Heart right ventricle (tissue), 16 donors: Measurements from ENCODE around the gene SH3BP4. TPM values are rescaled to one million over a fixed set of nuclear protein-coding genes. Genes with fewer than 3 reads are reported as not detected.

ENCODE experiments used
- ATAC-seq, 8 donors: fragments of 200-7000 bp; cut with Tn5 transposase; one replicate each; pipeline ENCODE4 v1.9.1; 2020; ENCODE audit warnings: mild to moderate bottlenecking in 8 of 8, moderate library complexity in 8 of 8, moderate number of reproducible peaks in 1 of 8
- DNase-seq, 2 donors: peaks; one replicate each; pipeline ENCODE4 v3.0.0-alpha.2; 2020
- H3K27ac ChIP-seq, 10 donors: fragments of 200-600 bp; sonication (generic) in 2 of 10; one replicate each; pipeline versions ENCODE4 v1.5.0 to v1.8.0; 2020 to 2022; ENCODE audit warnings: mild to moderate bottlenecking in 3 of 10
- H3K27me3 ChIP-seq, 7 donors: fragments of 200-600 bp; one replicate each; pipeline ENCODE4 v1.8.0; 2021 to 2022; ENCODE audit warnings: mild to moderate bottlenecking in 2 of 7
- H3K36me3 ChIP-seq, 9 donors: fragments of 200-600 bp; sonication (generic) in 1 of 9; one replicate each; pipeline versions ENCODE4 v1.5.0 to v1.8.0; 2020 to 2022; ENCODE audit warnings: mild to moderate bottlenecking in 2 of 9
- H3K4me1 ChIP-seq, 9 donors: fragments of 200-600 bp; sonication (generic) in 1 of 9; one replicate each; pipeline versions ENCODE4 v1.5.0 to v1.8.0; 2020 to 2022; ENCODE audit warnings: mild to moderate bottlenecking in 4 of 9
- H3K4me3 ChIP-seq, 10 donors: fragments of 200-600 bp; sonication (generic) in 2 of 10; one replicate each; pipeline versions ENCODE4 v1.5.0 to v1.8.0; 2020 to 2022; ENCODE audit warnings: mild to moderate bottlenecking in 7 of 10, moderate library complexity in 2 of 10
- H3K9me3 ChIP-seq, 11 donors: fragments of 200-600 bp in 10 of 11; sonication (generic) in 2 of 11; one replicate each; pipeline versions ENCODE4 v1.5.0 to v1.8.0; 2013 to 2022; ENCODE audit warnings: mild to moderate bottlenecking in 2 of 11, control low read depth in 1 of 11, moderate library complexity in 1 of 11
- CTCF ChIP-seq, 9 donors: fragments of 200-600 bp; sonication (generic) in 2 of 9; IDR thresholded peaks; one replicate each; pipeline versions ENCODE4 v1.5.0 to v1.8.0; 2021 to 2022; ENCODE audit warnings: antibody characterized with exemption in 9 of 9, mild to moderate bottlenecking in 5 of 9, moderate library complexity in 1 of 9
- WGBS, 2 donors: extraction: QIAGEN DNeasy Blood & Tissue Kit; methylation state at CpG; one replicate each; pipeline ENCODE4 v1.1.7; 2013; ENCODE audit warnings: inconsistent platforms in 1 of 2; 5-methylcytosine and 5-hydroxymethylcytosine counted together
- intact Hi-C, 10 donors: fragments of 100-400 bp; cut with DNase I; formaldehyde crosslinking; loops; one replicate each; pipeline versions ENCODE4 v1.11.1 to v1.14.2; 2022
- polyA plus RNA-seq, 2 donors: library from polyadenylated mRNA; stranded (reverse); fragments of 200-250 nt; gene quantifications; one replicate each; pipeline ENCODE4 v1.2.3, GENCODE V29; 2013
- total RNA-seq, 10 donors: library from RNA; stranded (reverse); fragmentation: NEBNext Ultra II Directional in 3 of 10; extraction: Animal tissue kit (Norgen Biotek cat#: 25700) in 3 of 10; gene quantifications; one replicate each; pipeline versions ENCODE4 v1.2.1 to v1.2.4, GENCODE V29; 2021 to 2023
- donor health status: Arrhythmogenic right ventricular cardiomyopathy.
- donor health status: ischemic (EF 13 %, LVEDD 7.1; RV severe dilation, severe dysfunction).
- donor health status: healthy with polysubstance abuse.
- donor health status: DM: no; HTN: yes; CAD: no.
- donor health status: DM: no; HTN: no; CAD: no.
- donor health status: ischemic (EF 25% LVEDD 6.9; RV normal size, moderate dysfunction).
- donor health status: ischemic (EF 25% LVEDD 5.7; RV mildly dilated, moderate dysfunction).
- donor health status: healthy.
- donor health status: DM: yes; HTN: yes; CAD: no.
- donor health status: Ischemic cardiomyopathy.
- donor health status: ischemic (EF 35%, LVEDD 5.7; RV mildly dilated, moderate dysfunction).
- donor health status: nonischemic (EF 11% LVEDD 7.7; RV severe dilation, severe dysfunction).
- donor health status: DM: yes; HTN: yes; CAD: no.
- donor health status: PGD.
- donor health status: ischemic (EF 29% LVEDD 5.4; RV normal size, mild dysfunction).
- donor health status: nonischemic (EF 23%, LVEDD 6.1; RV moderate dilation, normal function).

Gene SH3BP4
- total and polyA plus RNA-seq, 12 donors = 6.3 to 15.3 (median 10.8) TPM

GRCh38 chr2:235024931-235025773 lies 73.3 kb downstream of the SH3BP4 start:
- Histone ChIP-seq H3K4me1 (peaks cover 4 to 50% (median 35%) of the 10 kb centered on the region in 9 donors), H3K4me3 (peak overlapping the region in 3 of 10 donors; percentile 10 to 17 (median 14)), H3K27ac (peak overlapping the region in 1 of 10 donors; percentile 19), H3K9me3 (no peaks in the 10 kb centered on the region), H3K36me3 (no peaks in the 10 kb centered on the region), H3K27me3 (no peaks in the 10 kb centered on the region)
- no peak for DNase-seq
- intact Hi-C loops = loop anchor here in 1 of 10 donors (10.0 kb wide), 1 partner anchor 70 kb away; the partner anchor contains the start of gene SH3BP4
- no peak for TF ChIP-seq CTCF (IDR thresholded peaks at IDR 0.05)
- peak in 5 of 8 donors; percentile 10 to 55 (median 21) for ATAC-seq
- 43 to 63% methylated on average over 20 of the region's 20 CpGs for WGBS, 2 donors

GRCh38 chr2:235025800-235026536 lies 74.2 kb downstream of the SH3BP4 start:
- TF ChIP-seq CTCF (IDR thresholded peaks at IDR 0.05) = no peak

GRCh38 chr2:235026649-235027557 lies 75.1 kb downstream of the SH3BP4 start:
- 55% methylated on average over 33 of the region's 33 CpGs for WGBS, 2 donors
- peaks cover 4 to 53% (median 30%) of the 10 kb centered on the region in 9 donors for H3K4me1 ChIP-seq
- intact Hi-C loops = loop anchor here in 1 of 10 donors (10.0 kb wide), 1 partner anchor 72 kb away; the partner anchor contains the start of gene SH3BP4

More at GRCh38 chr2:235025800-235026536, 74.2 kb downstream of the SH3BP4 start:
- no peaks in the 10 kb centered on the region for H3K9me3 ChIP-seq
- peaks cover 4 to 53% (median 33%) of the 10 kb centered on the region in 9 donors for H3K4me1 ChIP-seq
- H3K4me3 ChIP-seq = no peak overlapping the region
- no peaks in the 10 kb centered on the region for H3K27me3 ChIP-seq
- H3K27ac ChIP-seq = no peak overlapping the region
- 63 to 73% methylated on average over 11 of the region's 11 CpGs for WGBS, 2 donors
- ATAC-seq = peak in 3 of 8 donors; percentile 10 to 53 (median 28)
- intact Hi-C loops = loop anchor here in 1 of 10 donors (10.0 kb wide), 1 partner anchor 71 kb away; the partner anchor contains the start of gene SH3BP4
- H3K36me3 ChIP-seq = no peaks in the 10 kb centered on the region
- no peak for DNase-seq

More at GRCh38 chr2:235026649-235027557, 75.1 kb downstream of the SH3BP4 start:
- Histone ChIP-seq H3K27me3 (no peaks in the 10 kb centered on the region), H3K9me3 (no peaks in the 10 kb centered on the region), H3K27ac (no peak overlapping the region), H3K36me3 (no peaks in the 10 kb centered on the region), H3K4me3 (no peak overlapping the region)
- TF ChIP-seq CTCF (IDR thresholded peaks at IDR 0.05) = no peak
- ATAC-seq (peak; percentile 47 to 84 (median 65)), DNase-seq (peak; percentile 60 to 64)
